Activated CD8-positive, alpha-beta memory T cell treated with anti-CD3 and anti-CD28 coated beads, Interleukin-2, amount 50 U/mL, for 4 hours (primary cell): ENCODE data around the gene COPA.
A peak's percentile ranks its signal among the peaks of the same experiment; 100 is the strongest.
"Not testable (repeated sequence)": the region's sequence is repeated elsewhere in the genome, so short reads cannot be mapped to it uniquely, and the experiment has no call there.

ENCODE experiments used
- DNase-seq: peaks from one replicate; pipeline ENCODE4 v3.0.0-alpha.2; 2020

The COPA gene

GRCh38 chr1:160342953-160343869, at the start of gene COPA, which contains the start of gene NCSTN:
Gene COPA (minus strand): TSS chr1:160343250. CDS start chr1:160343170, 80 bp downstream.
Gene NCSTN (plus strand): TSS chr1:160343383. CDS start chr1:160343397, 14 bp downstream.
- peak; percentile 85 for DNase-seq

GRCh38 chr1:160388406-160388805, 45.4 kb upstream of the COPA start:
- not testable (repeated sequence) for DNase-seq

- DNase-seq = not testable (repeated sequence)
Observed at GRCh38 chr1:160384812-160385211, 41.8 kb upstream of the COPA start.

DNA sequence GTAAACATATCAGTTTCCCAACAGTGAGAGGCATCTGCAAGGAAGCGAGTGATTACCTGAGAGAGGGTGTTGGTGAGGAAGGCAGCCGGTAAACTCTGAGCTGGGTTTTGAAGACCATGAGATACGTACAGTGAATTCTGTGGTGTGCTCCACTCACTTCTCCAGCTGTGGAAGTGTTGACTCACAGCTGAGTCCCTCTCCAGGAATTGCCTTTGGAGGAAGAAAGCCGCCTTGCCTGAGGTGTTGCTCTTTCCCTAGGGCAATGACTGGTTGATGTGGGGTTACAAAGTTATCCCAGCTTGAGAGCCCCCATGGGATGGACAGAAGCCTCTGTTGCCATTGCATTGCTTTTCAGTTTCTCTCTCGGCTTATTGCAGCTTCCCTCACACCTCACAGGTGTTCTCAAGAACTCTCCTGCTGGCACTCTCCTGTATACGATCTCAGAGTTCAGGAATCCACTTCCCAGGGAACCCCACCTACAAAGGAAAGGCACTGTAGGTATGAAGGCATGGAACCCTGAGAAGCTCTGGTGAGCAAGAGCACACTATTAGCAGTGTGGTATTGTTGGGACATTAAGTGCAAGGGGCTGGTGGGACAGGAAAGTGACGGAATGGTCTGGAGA, 34.6 kb upstream of the COPA start:
- no peak for DNase-seq

DNA sequence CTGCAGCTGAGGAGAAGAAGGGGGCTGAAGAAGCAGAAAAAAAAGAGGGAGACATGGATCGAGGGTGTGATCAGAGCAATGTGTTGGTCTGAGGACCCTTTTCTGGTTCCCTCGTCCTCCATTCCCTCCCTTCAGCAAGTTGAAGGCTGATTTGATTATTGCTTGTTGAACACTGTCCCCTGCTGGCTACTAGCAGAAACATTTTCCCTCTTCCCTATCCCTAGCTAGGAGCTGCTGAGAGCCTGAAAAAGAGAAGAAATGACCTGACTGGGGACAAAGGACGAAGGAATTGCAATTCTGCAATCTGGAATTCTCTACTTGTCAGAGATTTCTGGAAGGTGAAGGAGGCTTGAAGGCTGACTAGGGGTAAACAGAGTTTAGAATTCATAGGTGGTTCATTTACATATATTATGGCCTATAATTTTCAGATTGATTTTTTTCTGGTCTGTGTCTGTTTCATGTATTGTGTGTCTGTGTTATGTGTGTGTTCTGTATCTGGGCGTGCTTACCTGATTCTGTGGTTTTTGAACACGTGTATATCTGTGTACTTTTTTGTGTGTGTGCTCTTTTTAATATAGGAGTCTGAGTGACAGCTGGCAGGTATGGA, 33.6 kb upstream of the COPA start:
- no peak for DNase-seq

GRCh38 chr1:160375788-160376524, 32.9 kb upstream of the COPA start:
- DNase-seq = no peak

- no peak for DNase-seq
Observed at GRCh38 chr1:160374306-160375110, 31.5 kb upstream of the COPA start.

GRCh38 chr1:160373696-160374095, 30.6 kb upstream of the COPA start:
- DNase-seq = no peak

DNA sequence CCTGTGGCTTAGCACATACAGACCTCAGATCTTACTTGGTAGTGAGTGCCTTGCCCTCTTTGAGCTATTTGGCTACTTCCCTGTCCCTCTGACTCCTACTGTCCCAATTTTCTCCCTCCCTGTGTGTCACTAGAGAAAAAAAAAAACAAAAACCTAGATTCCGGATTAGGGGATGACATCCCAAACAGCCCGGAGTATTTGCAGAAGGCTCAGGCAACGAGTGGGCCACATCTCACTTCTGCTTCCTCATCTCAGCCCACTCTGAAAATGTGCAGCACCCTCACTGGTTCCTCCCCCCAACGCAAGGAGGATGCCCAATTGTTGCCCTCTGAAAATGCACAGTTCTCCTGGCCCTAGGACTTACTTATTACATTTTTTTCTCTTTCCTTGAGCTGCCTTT, 28.7 kb upstream of the COPA start:
- DNase-seq = no peak

DNA sequence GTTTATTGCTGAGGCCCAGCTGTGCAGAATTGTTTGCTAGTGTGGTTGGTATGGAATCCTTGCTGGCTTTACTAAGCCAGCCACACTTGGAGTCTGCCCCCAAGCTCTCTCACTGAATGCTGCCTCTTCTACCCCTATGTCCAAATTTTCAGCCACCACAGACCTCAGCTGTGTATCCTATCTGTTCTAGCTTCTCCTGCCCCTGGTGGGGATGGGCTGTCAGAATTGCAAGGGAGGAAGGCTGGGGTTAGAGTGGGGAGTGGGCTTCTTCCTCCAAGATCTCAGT, 28.2 kb upstream of the COPA start:
- DNase-seq = no peak

GRCh38 chr1:160370561-160371345, 27.7 kb upstream of the COPA start:
- no peak for DNase-seq

GRCh38 chr1:160369087-160369486, 26.0 kb upstream of the COPA start:
- DNase-seq = no peak

- no peak for DNase-seq
Observed at GRCh38 chr1:160367934-160368923, 25.2 kb upstream of the COPA start.

DNA sequence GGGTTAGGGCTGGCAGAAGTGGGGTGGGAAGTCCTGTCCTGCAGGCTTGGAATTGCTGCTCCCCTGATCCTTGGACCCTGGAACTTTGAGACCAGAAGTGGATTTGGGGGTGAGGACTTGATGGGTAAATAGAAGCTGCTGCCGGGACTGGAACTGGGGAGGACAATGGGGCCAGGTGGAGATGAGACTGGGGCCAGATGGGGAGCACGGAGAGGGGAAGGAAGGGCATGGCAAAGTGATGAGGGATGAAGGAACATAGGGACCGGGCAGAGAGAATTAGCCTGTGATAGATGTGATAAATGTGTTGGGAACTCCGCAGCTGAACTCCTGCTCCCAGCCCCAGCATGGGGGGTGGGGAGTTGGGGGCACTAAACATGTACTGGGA, 24.5 kb upstream of the COPA start:
- DNase-seq = no peak

- no peak for DNase-seq
Observed at GRCh38 chr1:160366731-160367515, 23.9 kb upstream of the COPA start, which contains the start of gene NHLH1. Gene NHLH1 (plus strand): TSS chr1:160367071. CDS start chr1:160370732, 3,661 bp downstream.

- DNase-seq = no peak
Observed at GRCh38 chr1:160365325-160365724, 22.3 kb upstream of the COPA start.

- DNase-seq = no peak
Observed at GRCh38 chr1:160363951-160364735, 21.1 kb upstream of the COPA start.

DNA sequence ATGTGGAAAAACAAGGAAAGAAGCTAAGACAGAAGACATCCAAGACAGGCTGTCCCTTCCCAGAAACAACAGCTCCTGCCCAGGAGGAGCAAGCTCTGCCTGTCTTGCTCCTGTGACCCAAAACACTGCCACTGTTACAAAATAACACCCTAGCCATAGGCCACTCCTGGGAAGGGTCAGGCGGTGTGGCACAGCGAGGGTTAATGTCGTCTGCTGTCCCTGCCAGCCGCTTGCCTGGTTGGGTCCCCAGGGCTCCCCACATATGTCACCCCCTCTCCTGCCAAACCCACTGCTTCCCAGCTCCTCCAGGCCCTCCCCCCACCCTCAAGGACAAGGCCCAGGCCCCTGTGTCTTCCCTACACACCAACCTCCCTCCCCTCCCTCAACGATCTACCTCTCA, 20.0 kb upstream of the COPA start:
- no peak for DNase-seq
